Astrocyte (in vitro differentiated cells and primary cell): ENCODE results near the gene ANKRD11.

Experiments
- EZH2 ChIP-seq: IDR thresholded peaks from 2 replicates; pipeline ENCODE4 v1.6.1; 2012; ENCODE audit warnings: mild to moderate bottlenecking, low read length, inconsistent platforms; ENCODE audit not compliant: insufficient read depth
- TF ChIP-seq, protein P1 (sequence below): IDR thresholded peaks from 2 replicates; pipeline ENCODE4 v1.5.1; 2011; ENCODE audit warnings: low read depth, mild to moderate bottlenecking, inconsistent platforms, low read length, moderate library complexity; ENCODE audit not compliant: insufficient read depth

DNA sequence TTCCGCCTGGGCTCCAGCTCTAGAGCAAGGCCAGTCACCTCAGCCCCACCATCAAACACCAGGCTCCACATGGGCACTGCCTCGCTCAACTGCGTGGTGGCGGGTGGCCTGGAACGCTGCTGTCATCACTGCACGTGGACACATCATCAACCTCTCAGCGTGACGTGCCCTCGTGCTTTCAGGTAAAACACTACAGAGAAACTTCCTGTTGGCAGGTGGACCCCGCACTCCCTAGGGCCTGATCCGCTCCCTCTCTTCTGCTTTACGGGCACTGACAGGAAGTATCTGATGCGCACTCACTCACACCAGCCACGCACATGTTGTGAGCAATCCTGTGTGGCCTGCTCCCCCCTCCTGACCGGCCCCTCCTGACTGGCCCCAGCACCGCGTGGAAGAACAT lies 87.4 kb downstream of the ANKRD11 start:
- no peak for TF ChIP-seq EZH2
- TF ChIP-seq, protein P1, sequence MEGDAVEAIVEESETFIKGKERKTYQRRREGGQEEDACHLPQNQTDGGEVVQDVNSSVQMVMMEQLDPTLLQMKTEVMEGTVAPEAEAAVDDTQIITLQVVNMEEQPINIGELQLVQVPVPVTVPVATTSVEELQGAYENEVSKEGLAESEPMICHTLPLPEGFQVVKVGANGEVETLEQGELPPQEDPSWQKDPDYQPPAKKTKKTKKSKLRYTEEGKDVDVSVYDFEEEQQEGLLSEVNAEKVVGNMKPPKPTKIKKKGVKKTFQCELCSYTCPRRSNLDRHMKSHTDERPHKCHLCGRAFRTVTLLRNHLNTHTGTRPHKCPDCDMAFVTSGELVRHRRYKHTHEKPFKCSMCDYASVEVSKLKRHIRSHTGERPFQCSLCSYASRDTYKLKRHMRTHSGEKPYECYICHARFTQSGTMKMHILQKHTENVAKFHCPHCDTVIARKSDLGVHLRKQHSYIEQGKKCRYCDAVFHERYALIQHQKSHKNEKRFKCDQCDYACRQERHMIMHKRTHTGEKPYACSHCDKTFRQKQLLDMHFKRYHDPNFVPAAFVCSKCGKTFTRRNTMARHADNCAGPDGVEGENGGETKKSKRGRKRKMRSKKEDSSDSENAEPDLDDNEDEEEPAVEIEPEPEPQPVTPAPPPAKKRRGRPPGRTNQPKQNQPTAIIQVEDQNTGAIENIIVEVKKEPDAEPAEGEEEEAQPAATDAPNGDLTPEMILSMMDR, result no peak
